COLO668 (cell line): ENCODE results near the gene RGSL1.

Source experiments
- DNase-seq: peaks from one replicate; lab custom pipeline; 2025; ENCODE audit not compliant: unreplicated experiment; lab: John Stamatoyannopoulos, UW

Gene RGSL1

GRCh38 chr1:182587666-182588499, 137.9 kb downstream of the RGSL1 start:
- DNase-seq: no peak

GRCh38 chr1:182588500-182589396, 138.8 kb downstream of the RGSL1 start, which contains the start of gene RNASEL:
Gene RNASEL (minus strand): TSS chr1:182589256. CDS start chr1:182586806, 2,450 bp downstream.
- peak; percentile 39 for DNase-seq

GRCh38 chr1:182589520-182589919, 139.6 kb downstream of the RGSL1 start:
- no peak for DNase-seq

- DNase-seq: no peak
Measured at GRCh38 chr1:182589931-182590330, 140.0 kb downstream of the RGSL1 start.

- peak; percentile 71 for DNase-seq
Measured at GRCh38 chr1:182595641-182596240, 145.8 kb downstream of the RGSL1 start.

GRCh38 chr1:182596934-182597333, 147.0 kb downstream of the RGSL1 start:
- DNase-seq: no peak

GRCh38 chr1:182598296-182598695, 148.3 kb downstream of the RGSL1 start:
- DNase-seq: no peak

GRCh38 chr1:182599339-182599738, 149.4 kb downstream of the RGSL1 start:
- peak; percentile 50 for DNase-seq

- DNase-seq: no peak
Measured at GRCh38 chr1:182600036-182600713, 150.2 kb downstream of the RGSL1 start.

GRCh38 chr1:182600745-182601415, 150.9 kb downstream of the RGSL1 start:
- DNase-seq: no peak

GRCh38 chr1:182601416-182601786, 151.5 kb downstream of the RGSL1 start:
- peak; percentile 77 for DNase-seq

GRCh38 chr1:182601913-182602312, 152.0 kb downstream of the RGSL1 start:
- DNase-seq: no peak

- peak; percentile 42 for DNase-seq
Measured at GRCh38 chr1:182602935-182603645, 153.1 kb downstream of the RGSL1 start.

- peak; percentile 72 for DNase-seq
Measured at GRCh38 chr1:182603646-182604174, 153.8 kb downstream of the RGSL1 start.

- peak; percentile 99 for DNase-seq
Measured at GRCh38 chr1:182604175-182605164, 154.5 kb downstream of the RGSL1 start, which contains the start of gene RGS16. Gene RGS16 (minus strand): TSS chr1:182604389. CDS start chr1:182604259, 130 bp downstream.

- DNase-seq: no peak
Measured at GRCh38 chr1:182607566-182607965, 157.6 kb downstream of the RGSL1 start.

- DNase-seq: no peak
Measured at GRCh38 chr1:182608236-182608635, 158.3 kb downstream of the RGSL1 start.
